Dedifferentiated amniotic fluid mesenchymal stem cell (primary cell): ENCODE data around the gene HPGD.

Experiments used
- DNase-seq: peaks from one replicate; pipeline ENCODE4 v3.0.0-alpha.2; 2016; ENCODE audit errors: extremely low spot score

The HPGD gene

DNA sequence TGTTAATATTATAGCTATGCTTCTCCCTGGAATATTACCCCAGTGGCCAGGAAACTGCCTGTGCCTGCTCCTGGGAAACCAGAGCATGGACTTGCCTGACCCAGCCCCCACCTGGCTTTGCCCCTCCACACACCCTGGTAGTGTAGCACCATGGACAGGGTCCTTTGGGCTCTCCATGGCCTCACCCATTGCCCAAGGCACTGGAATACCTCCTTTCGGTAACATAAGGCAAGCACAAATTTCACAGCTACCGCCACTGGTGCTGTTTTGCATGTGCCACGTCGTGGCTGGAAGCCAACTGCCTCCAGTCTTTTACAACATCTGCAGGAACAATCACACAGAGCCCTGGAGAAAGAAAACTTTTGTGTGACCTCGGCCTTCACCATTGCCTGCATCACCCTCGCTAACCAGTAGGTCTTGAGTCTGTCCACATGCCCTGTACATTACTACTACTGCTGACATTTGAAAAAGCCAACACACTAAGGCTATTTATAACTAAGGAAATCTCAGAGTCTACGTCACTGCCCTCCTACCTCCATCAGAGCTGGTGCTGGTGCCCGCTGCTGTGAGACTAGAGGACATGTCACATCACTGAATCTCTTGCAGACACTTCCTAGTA, 47.7 kb downstream of the HPGD start:
- no peak for DNase-seq

DNA sequence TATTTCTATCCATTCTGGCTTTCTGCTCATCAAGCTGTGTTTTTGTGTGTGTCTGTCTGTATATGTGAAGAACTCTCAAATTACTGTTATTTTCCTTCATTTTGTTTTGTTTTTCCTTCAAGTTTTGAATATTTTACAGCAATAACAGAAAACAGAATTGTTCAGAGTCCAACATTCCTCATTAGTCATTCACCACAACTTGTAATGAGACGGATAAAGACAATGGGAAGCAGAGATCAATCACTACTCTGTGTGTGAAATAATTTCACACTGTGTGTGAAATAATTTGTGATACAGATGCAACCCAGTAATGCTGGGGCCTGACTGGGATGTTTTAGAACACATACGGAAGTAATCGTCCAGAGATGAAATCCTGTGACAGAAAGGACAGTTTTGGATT, 55.2 kb downstream of the HPGD start:
- DNase-seq, result no peak

DNA sequence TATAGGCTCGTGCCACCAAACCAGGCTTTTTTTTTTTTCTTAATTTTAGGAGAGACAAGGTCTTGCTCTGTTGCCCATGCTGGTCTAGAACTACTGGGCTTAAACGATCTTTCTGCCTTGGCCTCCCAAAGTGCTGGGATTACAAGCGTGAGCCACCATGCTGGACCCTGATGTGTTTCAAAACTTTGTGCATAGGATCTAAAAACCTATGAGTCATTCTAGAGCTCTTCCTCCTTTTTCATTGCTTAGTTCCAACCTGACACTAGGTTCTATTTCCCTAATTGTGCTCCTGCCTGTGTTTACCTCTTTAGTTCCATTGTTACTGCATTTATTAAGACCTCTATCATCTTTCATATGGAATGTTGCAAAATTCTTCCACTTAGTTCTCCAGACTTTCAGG, 57.3 kb downstream of the HPGD start:
- no peak for DNase-seq

DNA sequence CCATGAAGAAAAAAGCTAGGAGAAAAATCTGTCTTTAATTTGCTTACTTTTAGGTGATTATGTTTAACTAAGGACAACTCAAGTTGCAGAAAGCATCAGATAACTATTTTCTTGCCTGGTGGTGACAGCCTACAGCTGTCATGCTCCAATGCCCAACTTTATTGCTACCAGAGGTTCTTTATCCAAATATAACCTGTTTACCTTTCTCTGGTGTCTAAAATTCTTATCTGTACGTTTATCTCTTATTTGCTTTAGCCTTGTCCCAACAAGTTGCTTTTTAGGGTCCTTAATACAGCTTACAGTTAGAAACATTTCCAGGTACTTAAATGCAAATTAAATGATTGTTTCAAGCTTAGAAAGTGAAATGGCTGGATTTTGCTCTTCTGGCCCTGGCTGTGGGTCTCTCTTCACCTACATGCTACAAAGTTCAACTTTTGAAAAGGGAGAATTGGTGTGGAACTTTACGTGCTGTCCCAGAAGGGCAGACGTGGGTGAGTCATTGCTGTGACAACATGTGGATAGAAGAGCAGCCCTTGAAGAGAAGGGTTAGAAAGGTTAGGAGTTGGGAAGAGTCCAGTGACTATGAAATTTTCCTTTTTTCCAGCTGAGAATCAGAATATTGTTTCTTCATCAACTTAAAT, 60.7 kb downstream of the HPGD start:
- no peak for DNase-seq

DNA sequence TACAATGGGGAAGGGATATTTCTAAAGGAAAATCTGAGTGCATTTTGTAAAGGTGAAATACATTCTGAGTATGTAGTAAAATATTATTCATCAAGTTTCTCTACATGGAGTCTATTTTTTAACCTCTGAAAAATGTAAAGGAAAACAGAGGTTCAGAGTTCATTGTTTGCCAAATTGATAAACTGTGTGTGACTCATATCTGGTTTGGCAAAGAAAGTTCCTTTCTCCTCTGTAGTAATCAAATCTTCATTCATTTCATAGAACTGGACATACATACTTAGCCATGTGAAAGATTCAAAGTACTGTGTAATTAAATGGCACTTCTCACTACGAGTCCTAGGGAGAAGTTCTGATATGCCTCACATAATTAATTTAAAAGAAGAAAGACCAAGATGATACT, 61.6 kb downstream of the HPGD start:
- no peak for DNase-seq

DNA sequence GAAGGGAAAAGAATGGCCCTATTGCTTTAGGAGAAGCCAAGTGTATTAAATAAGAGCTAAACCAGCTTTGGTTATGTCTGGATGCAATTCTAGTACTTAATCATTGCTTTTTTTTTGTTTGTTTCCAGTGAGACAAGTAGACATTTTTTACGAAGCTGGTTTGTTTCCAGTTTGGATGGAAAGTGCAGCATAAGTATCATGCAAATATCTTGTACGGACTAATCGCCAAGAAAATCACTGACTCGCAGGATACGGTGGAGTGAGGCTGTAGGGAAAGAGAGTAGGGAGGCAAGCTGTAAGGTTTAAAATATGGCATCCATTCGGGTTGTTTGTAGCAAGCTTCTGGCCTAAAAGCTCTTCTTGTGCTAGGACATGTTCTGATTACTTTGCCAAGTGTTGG, 64.8 kb downstream of the HPGD start:
- DNase-seq, result no peak

DNA sequence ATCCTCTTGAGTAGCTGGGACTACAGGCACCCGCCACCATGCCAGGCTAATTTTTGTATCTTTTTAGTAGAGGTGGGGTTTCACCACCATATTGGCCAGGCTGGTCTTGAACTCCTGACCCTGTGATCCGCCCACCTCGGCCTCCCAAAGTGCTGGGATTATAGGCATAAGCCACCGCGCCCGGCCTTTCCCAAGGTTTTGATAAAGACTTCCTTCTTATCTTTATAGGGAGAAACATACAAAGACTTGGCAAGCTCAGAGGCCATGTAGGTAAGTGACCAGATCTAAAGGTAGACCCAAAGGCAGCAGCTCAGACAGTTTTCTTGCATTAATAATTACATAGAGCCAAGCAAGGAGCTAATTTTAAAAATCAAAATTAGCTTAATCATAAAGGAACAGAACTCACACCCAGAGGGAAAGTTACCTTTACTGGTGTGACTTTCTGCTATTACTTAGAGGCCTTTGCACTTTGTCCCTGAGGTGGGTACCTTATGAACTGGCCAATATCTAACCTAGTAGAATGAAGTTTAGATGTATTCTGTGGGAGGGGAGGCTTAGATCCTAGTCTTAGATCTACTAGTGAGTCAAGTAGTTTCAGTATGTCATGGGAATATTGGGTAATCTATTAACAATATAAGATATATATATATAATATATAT, 67.3 kb downstream of the HPGD start:
- no peak for DNase-seq

DNA sequence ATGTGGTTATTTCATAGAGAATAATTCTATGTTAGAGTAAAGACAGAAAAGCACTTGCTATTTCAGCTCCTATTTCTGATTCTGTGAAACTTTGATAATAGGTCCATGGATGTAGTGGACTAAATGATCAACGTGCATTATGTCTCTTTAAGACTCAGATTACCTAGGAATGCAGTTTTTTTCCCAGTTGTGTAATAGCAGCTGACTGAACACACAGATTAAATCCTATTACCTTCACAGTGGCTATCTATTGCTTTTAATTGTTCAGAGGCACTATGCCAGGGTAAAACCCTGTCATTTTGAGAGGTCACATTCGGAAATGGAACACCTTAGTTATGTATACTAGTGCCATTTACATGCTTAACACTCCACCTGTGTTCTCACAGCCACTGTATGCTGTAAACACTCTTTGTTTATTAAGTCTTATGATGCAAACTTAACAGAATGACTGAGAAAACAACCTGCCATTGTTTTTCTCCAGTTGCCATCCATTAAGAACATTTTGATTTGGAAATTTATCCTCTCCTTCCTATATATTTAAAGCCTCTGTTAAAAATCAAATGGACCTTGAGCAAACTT, 70.5 kb downstream of the HPGD start:
- no peak for DNase-seq

DNA sequence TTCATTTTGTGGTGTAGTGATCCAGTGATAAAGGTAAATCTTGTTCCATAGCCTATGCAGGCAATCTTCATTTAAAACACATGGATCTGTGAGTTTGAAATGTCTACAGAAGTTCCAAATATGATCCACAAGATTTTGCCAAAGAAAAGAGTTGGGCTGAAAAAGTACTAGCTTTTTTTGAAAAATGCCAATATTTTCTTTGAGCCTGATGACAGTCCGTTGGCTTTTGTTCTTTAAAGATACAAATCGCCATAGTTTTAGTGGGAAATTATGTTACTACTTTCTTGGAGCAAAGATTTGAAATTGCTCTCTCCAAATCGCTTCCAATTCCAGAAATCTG, 71.5 kb downstream of the HPGD start:
- no peak for DNase-seq

DNA sequence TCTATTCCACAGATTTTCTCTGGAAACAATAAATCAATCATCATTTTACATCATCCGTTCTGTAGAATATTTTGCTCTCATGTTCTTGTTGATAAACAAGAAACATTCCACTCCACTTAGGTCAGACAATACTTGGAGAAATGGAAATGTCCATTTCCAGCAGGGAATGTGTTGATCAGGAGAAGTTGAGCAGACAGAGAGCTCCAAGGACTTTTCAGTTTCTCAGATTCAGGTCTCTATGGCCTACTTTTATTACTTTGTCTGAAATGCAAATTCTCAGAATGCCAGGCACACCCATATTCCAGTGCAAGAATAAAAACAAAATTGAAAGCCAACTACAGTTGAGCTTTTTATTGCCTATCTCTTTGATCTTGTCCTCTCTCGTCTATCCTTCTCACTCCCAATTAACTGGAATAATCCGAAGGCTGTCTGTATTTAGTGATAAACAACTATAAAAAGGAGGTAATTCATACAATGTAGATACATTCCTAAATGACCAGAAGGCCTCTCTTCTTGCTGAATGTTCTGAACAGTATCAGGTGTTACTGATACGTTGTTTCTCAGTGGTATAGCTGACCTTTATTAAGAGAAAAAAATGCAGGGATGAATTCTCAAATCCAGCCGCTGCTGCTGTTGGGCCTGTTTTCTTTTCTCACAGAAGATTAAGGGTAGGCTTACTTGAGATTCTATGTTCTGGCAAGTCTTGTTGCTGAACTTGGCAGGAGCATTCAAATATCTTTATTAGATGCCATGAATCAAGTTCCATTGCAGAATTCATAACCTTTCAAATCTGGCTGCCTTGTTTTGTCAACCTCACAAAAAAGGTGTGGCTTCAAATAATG, 72.1 kb downstream of the HPGD start:
- no peak for DNase-seq

DNA sequence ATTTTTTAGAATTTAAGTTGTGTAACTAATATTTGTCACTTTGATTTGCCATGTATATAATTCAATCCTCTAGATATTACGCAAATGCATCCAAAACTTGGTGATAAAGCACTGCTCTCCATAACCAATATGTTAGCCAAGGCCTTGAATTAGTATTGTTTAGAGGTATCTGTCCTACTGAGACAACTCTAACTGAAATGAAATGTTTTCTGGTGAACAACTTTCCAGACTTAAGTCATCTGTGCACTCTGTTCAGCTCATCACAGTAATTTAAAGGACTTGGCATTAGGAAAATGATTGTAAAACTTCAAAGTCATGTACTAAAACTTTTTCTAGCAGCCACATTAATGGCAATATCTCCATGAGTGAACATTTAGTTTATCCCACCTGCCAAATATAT, 73.1 kb downstream of the HPGD start:
- DNase-seq, result no peak

DNA sequence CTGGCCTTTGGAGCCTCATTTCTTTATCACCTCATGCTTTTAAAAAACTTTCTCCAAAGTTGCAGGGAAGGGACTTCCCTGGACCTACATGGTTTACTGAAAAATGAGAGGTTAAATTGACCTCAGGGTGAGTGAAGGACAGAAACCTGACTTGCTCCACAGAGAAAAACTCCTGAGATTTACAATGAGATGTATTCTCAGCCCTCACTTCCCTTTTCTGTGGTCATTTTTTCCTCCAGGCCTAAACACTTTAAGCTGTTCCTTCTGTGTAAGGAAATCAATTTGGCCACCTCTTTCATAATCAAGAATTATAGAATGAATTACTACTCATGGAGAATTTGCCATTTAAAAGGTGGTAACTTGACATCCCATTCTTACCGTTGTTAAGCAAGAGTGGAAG, 77.9 kb downstream of the HPGD start:
- no peak for DNase-seq
